ENCODE data around the gene CEP192. TPM values are rescaled to one million over a fixed set of nuclear protein-coding genes. Genes with fewer than 3 reads are reported as not detected.
"Not testable (repeated sequence)": the region's sequence is repeated elsewhere in the genome, so short reads cannot be mapped to it uniquely, and the experiment has no call there.

The CEP192 gene
- total and polyA plus RNA-seq, 9 donors: 18.0 to 48.6 (median 33.7) TPM

- no peaks in the 10 kb centered on the region for H3K36me3 ChIP-seq
- no peak for DNase-seq
- WGBS, 3 donors: 93 to 94% (median 93%) methylated on average over 4 of the region's 4 CpGs
Observed at GRCh38 chr18:12973562-12974213, 17.5 kb upstream of the CEP192 start.

GRCh38 chr18:12975488-12975887 is 15.7 kb upstream of the CEP192 start:
- Histone ChIP-seq H3K4me1 (ENCODE audit: insufficient read depth) (no peaks in the 10 kb centered on the region), H3K4me3 (no peak overlapping the region), H3K27ac (no peak overlapping the region), H3K36me3 (no peaks in the 10 kb centered on the region), H3K9me3 (no peaks in the 10 kb centered on the region), H3K27me3 (no peaks in the 10 kb centered on the region)
- no peak for DNase-seq
- TF ChIP-seq CTCF (IDR thresholded peaks at IDR 0.05): no peak
- TF ChIP-seq EP300 (IDR thresholded peaks at IDR 0.05): no peak
- TF ChIP-seq POLR2A (IDR thresholded peaks at IDR 0.05): no peak
- 96 to 98% (median 97%) methylated on average over 6 of the region's 6 CpGs for WGBS, 3 donors
- intact Hi-C loops (cut with DNase I): no loop called here

More at GRCh38 chr18:12973562-12974213, 17.5 kb upstream of the CEP192 start:
- intact Hi-C loops (cut with DNase I): no loop called here
- Histone ChIP-seq H3K4me3 (no peak overlapping the region), H3K4me1 (ENCODE audit: insufficient read depth) (no peaks in the 10 kb centered on the region), H3K9me3 (no peaks in the 10 kb centered on the region), H3K27me3 (no peaks in the 10 kb centered on the region), H3K27ac (no peak overlapping the region)
- TF ChIP-seq POLR2A (IDR thresholded peaks at IDR 0.05) (no peak), CTCF (IDR thresholded peaks at IDR 0.05) (no peak), EP300 (IDR thresholded peaks at IDR 0.05) (no peak)

GRCh38 chr18:12976305-12976704 is 14.9 kb upstream of the CEP192 start:
- Histone ChIP-seq H3K4me1 (ENCODE audit: insufficient read depth) (no peaks in the 10 kb centered on the region), H3K27me3 (no peaks in the 10 kb centered on the region), H3K36me3 (no peaks in the 10 kb centered on the region), H3K27ac (no peak overlapping the region), H3K4me3 (no peak overlapping the region), H3K9me3 (no peaks in the 10 kb centered on the region)
- TF ChIP-seq EP300 (IDR thresholded peaks at IDR 0.05) (no peak), POLR2A (IDR thresholded peaks at IDR 0.05) (no peak), CTCF (IDR thresholded peaks at IDR 0.05) (no peak)
- intact Hi-C loops (cut with DNase I): no loop called here
- WGBS, 3 donors: 57 to 81% (median 72%) methylated on average over 12 of the region's 12 CpGs
- no peak for DNase-seq

- H3K27me3 ChIP-seq; H3K4me1 ChIP-seq (ENCODE audit: insufficient read depth); H3K27ac ChIP-seq; intact Hi-C loops (cut with DNase I); DNase-seq; H3K9me3 ChIP-seq; H3K36me3 ChIP-seq; H3K4me3 ChIP-seq: not testable (repeated sequence)
- 92% methylated on average over 32 of the region's 34 CpGs; no CpG with 5 or more reads in 2 of the 3 donors for WGBS, 3 donors
Observed at GRCh38 chr18:12980065-12980464, 11.1 kb upstream of the CEP192 start.

GRCh38 chr18:12989397-12990122 is 1.6 kb upstream of the CEP192 start:
- Histone ChIP-seq H3K27me3 (no peaks in the 10 kb centered on the region), H3K27ac (no peak overlapping the region), H3K9me3 (no peaks in the 10 kb centered on the region), H3K4me1 (ENCODE audit: insufficient read depth) (peaks cover 8% of the 10 kb centered on the region), H3K36me3 (no peaks in the 10 kb centered on the region), H3K4me3 (no peak overlapping the region)
- 88 to 90% (median 90%) methylated on average over 8 of the region's 8 CpGs for WGBS, 3 donors
- DNase-seq: no peak
- intact Hi-C loops (cut with DNase I): no loop called here
- TF ChIP-seq EP300 (IDR thresholded peaks at IDR 0.05) (no peak), POLR2A (IDR thresholded peaks at IDR 0.05) (no peak), CTCF (IDR thresholded peaks at IDR 0.05) (no peak)
